ENCODE results near the gene GSTO2. TPM values are rescaled to one million over a fixed set of nuclear protein-coding genes. Genes with fewer than 3 reads are reported as not detected.
A peak's percentile ranks its signal among the peaks of the same experiment; 100 is the strongest.

Gene GSTO2
- total and polyA plus RNA-seq, 2 of the 13 experiments (the other 11 are each of a cell fraction or from before 2014, with no cell fraction given): 2.1 to 7.9 TPM

DNA sequence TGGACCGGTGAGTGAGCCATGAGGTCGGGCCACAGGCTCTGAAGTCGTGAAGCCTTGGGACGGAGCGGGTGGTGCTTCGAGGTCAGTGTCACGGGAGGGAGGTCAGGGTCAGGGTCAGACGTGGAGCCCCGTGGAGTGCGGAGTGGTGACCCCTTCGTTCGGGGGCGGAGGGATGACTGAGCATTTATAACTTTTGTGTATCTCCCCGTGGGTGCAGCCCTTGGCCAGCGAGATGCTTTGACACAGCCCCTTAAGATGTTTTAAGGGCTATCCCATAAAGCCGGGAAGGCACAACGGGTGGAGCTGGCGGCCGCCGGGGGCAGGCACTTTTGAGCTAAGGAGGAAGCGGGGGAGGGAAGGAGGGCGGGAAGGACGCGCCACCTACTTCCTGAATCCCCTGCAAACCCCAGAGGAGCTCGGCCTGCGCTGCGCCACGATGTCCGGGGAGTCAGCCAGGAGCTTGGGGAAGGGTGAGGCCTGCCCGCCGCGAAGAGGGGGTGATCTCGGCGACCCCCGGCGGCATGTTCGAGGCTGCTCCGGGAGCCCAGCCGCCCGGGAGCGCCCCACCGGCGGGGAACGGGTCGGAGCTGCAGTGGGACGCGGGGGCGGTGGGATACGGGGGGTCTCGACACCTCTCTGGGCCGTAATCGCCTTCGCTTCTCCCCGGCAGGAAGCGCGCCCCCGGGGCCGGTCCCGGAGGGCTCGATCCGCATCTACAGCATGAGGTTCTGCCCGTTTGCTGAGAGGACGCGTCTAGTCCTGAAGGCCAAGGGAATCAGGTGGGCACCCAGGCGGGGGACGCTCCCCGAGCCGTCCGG lies 14.3 kb upstream of the GSTO2 start, which contains the start of gene GSTO1 (continued):
- TF ChIP-seq NR2C2 (CRISPR knock-in tag; IDR thresholded peaks at IDR 0.05; ENCODE audit: borderline replicate concordance) (peak; percentile 58), IKZF1 (IDR thresholded peaks at IDR 0.05) (no peak), MXD4 (CRISPR knock-in tag; IDR thresholded peaks at IDR 0.05) (0 out of 2 replicates have a peak, but pooled peaks have one; percentile 53), AKAP8 (CRISPR knock-in tag; IDR thresholded peaks at IDR 0.05) (no peak), ARNT (IDR thresholded peaks at IDR 0.05) (no peak), RXRB (CRISPR knock-in tag; IDR thresholded peaks at IDR 0.05; ENCODE audit: borderline replicate concordance) (peak; percentile 8), MXI1 (IDR thresholded peaks at IDR 0.05; ENCODE audit: borderline replicate concordance, low read depth, low read length) (no peak), PLSCR1 (CRISPR knock-in tag; IDR thresholded peaks at IDR 0.05; ENCODE audit: borderline replicate concordance) (no peak), ZNF816 (CRISPR knock-in tag; IDR thresholded peaks at IDR 0.05; ENCODE audit: borderline replicate concordance) (peak; percentile 49; the same call in 1 of the 2 replicates), PREB (CRISPR knock-in tag; IDR thresholded peaks at IDR 0.05) (no peak), MLLT10 (CRISPR knock-in tag; IDR thresholded peaks at IDR 0.05) (no peak), ZNF639 (CRISPR knock-in tag; conservative IDR thresholded peaks at IDR 0.05) (no peak), RBFOX2 (IDR thresholded peaks at IDR 0.05; ENCODE audit: low read depth, low read length) (peak; percentile 95), STAT5B (CRISPR knock-in tag; IDR thresholded peaks at IDR 0.05) (no peak)
- TF ChIP-seq, protein P1, sequence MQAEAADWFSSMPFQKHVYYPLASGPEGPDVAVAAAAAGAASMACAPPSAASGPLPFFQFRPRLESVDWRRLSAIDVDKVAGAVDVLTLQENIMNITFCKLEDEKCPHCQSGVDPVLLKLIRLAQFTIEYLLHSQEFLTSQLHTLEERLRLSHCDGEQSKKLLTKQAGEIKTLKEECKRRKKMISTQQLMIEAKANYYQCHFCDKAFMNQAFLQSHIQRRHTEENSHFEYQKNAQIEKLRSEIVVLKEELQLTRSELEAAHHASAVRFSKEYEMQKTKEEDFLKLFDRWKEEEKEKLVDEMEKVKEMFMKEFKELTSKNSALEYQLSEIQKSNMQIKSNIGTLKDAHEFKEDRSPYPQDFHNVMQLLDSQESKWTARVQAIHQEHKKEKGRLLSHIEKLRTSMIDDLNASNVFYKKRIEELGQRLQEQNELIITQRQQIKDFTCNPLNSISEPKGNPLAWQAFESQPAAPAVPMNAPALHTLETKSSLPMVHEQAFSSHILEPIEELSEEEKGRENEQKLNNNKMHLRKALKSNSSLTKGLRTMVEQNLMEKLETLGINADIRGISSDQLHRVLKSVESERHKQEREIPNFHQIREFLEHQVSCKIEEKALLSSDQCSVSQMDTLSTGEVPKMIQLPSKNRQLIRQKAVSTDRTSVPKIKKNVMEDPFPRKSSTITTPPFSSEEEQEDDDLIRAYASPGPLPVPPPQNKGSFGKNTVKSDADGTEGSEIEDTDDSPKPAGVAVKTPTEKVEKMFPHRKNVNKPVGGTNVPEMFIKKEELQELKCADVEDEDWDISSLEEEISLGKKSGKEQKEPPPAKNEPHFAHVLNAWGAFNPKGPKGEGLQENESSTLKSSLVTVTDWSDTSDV (CRISPR knock-in tag; IDR thresholded peaks at IDR 0.05): no peak; the same call in 1 of the 2 replicates
- TF ChIP-seq, protein P2, sequence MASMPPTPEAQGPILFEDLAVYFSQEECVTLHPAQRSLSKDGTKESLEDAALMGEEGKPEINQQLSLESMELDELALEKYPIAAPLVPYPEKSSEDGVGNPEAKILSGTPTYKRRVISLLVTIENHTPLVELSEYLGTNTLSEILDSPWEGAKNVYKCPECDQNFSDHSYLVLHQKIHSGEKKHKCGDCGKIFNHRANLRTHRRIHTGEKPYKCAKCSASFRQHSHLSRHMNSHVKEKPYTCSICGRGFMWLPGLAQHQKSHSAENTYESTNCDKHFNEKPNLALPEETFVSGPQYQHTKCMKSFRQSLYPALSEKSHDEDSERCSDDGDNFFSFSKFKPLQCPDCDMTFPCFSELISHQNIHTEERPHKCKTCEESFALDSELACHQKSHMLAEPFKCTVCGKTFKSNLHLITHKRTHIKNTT (CRISPR knock-in tag; IDR thresholded peaks at IDR 0.05): no peak
- TF ChIP-seq, protein P3, sequence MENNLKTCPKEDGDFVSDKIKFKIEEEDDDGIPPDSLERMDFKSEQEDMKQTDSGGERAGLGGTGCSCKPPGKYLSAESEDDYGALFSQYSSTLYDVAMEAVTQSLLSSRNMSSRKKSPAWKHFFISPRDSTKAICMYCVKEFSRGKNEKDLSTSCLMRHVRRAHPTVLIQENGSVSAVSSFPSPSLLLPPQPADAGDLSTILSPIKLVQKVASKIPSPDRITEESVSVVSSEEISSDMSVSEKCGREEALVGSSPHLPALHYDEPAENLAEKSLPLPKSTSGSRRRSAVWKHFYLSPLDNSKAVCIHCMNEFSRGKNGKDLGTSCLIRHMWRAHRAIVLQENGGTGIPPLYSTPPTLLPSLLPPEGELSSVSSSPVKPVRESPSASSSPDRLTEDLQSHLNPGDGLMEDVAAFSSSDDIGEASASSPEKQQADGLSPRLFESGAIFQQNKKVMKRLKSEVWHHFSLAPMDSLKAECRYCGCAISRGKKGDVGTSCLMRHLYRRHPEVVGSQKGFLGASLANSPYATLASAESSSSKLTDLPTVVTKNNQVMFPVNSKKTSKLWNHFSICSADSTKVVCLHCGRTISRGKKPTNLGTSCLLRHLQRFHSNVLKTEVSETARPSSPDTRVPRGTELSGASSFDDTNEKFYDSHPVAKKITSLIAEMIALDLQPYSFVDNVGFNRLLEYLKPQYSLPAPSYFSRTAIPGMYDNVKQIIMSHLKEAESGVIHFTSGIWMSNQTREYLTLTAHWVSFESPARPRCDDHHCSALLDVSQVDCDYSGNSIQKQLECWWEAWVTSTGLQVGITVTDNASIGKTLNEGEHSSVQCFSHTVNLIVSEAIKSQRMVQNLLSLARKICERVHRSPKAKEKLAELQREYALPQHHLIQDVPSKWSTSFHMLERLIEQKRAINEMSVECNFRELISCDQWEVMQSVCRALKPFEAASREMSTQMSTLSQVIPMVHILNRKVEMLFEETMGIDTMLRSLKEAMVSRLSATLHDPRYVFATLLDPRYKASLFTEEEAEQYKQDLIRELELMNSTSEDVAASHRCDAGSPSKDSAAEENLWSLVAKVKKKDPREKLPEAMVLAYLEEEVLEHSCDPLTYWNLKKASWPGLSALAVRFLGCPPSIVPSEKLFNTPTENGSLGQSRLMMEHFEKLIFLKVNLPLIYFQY (CRISPR knock-in tag; IDR thresholded peaks at IDR 0.05; ENCODE audit: borderline replicate concordance): no peak

All from HepG2 (cell line).